NCI-H2107 treated with DMSO at 0.1 percent for 48 hours (cell line): ENCODE data around the gene ICAM3.
A peak's percentile ranks its signal among the peaks of the same experiment; 100 is the strongest.
"Not testable (repeated sequence)": the region's sequence is repeated elsewhere in the genome, so short reads cannot be mapped to it uniquely, and the experiment has no call there.

Experiments used
- DNase-seq: peaks from one replicate; lab custom pipeline; 2025; ENCODE audit not compliant: unreplicated experiment; lab: John Stamatoyannopoulos, UW

Gene ICAM3

DNA sequence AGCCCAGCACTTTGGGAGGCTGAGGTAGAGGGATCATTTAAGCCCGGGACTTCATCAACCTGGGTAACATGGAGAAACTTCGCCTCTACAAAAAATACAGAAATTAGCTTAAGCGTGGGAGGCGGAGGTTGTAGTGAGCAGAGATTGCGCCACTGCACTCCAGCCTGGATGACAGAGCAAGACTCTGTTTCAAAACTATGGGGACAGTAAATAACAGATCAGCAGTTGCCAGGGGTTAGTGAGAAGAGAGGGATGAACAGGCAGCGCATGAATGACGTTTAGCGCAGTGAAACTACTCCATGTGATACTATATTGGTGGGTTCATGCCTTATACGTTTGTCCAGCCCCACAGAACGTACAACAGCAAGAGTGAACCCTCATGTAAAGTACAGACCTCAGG, 7.1 kb upstream of the ICAM3 start:
- no peak for DNase-seq

DNA sequence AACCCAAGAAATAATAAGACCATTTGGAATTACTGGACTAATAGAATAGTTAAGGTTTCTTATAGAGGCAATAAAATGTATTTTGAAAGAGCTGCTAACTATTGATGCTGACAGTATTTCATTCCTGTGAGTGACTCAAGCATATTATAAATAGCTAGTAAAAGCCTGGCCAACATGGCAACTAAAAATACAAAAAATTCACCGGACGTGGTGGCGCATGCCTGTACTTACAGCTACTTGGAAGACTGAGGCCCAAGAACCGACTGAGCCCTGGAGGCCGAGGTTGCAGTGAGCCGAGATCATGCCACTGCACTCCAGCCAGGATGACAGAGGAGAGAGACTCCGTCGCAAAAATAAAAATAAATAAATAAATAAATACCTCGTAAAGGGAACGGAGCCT, 5.4 kb upstream of the ICAM3 start:
- DNase-seq = no peak

DNA sequence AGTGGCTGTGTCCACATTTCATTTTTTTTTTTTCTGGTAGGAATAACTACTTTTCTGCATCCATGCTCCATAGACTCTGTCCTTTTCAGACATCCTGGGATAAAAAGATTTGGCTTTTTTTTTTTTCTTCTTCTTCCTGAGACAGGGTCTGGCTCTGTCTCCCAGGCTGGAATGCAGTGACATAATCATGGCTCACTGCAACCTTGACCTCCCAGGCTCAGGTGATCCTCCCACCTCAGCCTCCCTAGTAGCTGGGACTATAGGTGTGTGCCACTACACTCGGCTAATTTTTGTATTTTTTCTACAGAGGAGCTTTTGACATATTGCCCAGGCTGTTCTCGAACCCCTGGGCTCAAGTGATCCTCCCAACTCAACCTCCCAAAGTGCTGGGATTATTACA, 4.1 kb upstream of the ICAM3 start:
- no peak for DNase-seq

DNA sequence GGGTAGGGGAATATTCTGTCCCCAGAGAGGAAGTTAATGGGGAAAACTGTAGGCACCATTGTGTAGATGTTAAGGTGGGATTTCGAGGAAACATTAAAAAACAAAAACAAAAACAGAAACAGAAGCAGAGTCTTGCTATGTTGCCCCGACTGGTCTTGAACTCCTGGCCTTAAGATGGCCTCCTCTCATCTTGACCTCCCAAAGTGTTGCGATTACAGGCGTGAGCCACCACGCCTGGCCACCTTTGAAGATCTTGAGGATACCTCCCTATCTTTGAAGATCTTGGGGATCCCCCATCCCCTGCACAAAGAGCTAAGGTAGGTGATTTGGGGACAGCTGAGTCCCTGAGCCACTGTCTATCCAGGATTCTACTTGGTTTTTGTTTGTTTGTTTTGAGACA, 553 bp upstream of the ICAM3 start:
- DNase-seq = no peak

DNA sequence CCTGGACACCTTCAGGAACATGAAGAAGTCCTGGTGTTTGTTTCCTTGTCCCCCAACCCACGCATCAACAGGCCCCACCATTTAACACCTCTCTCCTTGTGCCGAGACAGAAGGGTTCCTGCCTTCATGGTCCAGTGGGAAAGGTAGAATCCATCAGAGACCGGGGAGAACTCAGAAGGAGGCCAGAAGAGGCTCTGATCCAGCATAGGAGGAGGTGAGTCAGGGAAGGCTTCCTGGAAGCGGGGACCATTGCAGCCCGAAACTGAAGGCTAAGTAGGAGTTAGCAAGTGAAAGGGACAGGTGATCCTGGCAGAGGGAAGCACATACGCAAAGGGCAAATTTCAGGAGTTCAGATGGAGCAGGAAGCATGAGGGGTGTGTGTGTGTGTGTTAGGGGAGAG, 484 bp downstream of the ICAM3 start:
- DNase-seq = no peak

DNA sequence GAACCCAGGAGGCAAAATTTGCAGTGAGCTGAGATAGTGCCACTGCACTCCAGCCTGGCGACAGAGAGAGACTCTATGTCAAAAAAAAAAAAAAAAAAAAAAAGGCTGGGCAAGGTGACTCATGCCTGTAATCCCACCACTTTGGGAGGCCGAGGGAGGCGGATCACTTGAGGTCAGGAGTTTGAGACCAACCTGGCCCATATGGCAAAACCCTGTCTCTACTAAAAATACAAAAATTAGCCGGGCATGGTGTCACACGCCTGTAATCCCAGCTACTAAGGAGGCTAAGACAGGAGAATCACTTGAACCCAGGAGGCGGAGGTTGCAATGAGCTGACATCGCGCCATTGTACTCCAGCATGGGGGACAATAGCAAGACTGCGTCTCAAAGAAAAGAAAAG, 2.7 kb downstream of the ICAM3 start:
- not testable (repeated sequence) for DNase-seq

DNA sequence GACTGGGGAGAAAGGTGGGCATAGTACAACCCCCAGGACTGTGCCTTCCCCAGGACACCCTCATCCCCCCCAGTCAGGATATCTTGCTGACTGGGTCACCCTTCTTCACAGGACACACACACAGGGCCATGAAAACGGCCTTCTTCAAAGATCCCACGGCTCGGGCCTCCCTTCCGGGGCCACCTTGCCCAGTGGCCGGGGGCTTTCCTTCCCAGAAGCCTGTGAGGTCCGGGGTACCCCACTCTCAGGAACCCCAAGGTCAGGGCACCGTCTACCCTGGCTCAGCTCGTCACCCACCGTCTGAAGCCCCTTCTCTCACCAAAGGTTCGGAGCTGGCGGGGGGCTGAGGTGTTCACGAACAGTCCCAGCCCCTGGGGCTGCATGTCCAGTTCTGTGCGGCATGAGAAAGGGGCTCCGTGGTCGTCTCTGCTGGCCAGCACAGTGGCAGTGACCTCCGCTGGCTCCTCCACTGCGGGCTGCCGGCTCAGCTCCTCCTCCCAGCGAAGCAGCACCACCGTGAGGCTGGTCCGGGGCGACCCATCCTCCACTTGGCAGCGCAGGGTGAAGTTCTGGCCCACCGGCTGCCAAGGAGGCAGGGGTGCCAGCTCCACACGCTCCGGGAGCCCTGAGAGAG, 4.0 kb downstream of the ICAM3 start:
- DNase-seq = no peak

DNA sequence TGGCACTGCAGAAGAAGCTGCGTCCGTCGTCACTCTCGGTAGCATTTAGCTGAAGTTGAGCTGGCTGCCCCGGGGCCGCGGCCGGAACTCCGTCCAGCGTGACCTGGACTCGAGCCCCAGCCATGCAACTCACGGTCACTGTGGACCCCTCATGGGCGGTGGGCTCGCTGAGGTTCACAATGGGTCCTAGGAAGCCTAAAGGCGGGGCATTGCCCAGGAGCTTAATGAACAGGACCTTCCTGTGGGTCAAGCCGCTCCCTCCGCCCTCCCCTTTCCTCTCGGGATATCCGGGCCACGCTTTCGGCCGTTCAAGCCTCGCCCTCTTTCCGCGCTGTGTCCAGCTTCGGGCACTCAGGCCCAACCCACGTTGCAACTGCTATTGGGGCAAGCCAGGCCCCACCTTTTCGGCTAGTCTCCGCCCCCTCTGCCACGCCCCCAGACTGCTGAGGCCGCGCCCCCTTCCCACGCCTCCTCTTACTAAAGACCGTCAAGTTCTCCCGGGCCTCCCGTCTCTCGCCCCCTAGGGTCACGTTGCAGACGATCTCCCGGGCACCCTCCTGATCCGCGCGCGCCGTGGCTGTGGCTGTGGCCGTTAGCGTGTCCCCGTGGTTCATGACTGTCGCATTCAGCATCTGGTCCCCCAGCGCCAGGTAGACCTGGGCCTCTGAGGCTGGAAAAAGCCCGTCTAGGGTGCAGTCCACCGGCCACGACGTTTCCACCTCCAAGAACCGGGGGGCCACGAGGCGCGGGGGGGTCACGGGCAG, 4.7 kb downstream of the ICAM3 start:
- DNase-seq = no peak

DNA sequence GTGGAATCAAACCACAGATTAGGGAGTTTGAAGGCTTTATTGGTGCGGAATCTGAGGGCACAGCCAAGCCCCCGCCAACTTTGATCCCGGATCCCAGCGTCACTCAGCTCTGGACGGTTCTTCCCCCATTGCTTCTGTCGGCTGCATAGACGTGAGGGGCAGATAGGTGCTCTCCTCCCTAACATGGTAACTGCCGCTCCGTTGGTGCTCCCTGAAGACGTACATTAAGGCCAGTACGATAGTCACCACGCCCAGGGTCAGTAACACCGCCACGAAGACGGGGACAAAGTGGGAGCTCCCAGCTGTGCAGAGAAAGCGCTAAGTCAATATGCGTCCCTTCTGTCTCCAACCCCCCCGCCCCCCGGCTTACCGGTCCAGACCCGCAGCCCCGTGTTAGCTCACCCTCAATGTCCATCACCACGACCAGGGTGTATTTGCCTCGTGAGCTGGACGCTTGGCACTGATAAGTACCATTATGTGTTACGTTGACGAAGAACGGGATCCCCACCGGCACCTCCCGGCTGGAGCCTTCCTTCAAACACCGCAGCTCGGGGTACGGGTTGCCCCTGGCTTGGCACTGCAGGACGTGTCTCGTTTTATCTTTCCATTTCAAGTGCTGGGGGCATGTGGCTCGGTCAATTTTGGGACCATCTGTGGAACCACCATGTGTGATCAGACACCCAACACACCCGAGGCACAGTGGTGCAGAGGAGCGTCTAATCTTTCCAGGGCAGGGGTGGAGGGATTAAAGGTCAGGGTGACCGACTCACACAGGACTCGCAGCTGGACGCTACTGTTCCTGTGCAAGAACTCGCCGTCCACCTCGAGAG, 5.5 kb downstream of the ICAM3 start:
- no peak for DNase-seq

DNA sequence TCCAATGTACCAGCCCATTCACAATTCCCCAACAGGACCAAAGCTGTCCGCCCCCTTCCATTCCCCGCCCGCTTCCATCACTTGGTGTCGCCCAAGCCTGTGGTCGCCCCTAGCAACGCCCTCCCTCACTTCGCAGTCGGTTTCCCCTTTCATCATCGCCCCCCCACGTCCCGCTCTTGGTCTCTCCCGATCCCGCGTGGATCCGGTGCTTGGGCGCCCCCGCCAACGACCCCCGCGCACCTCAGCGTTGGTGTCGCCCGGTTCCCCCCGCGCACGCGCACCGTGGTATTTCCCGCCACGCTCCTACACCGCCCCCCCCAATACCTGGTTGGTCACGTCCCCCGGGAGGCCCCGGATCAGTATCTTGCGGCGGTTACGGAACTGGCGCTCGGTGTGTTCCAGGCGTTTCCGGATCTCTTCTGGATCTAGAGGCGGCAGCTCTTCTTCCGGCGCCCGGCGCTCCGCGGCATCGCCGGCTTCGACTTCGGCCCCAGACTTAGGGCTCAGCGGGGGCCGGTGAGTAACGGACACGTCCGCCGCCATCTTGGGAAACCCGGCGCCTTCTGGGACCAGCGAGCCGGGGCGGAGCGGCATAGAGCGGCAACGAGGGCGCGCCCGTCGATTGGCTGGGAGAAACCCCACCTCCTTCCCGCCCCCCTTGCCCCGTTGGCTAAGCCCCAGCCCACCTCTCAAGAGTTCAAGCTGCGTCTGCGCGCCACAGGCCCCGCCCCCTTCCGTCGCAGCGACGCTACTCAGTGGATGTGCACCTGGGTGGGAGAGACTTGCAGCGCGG, 6.3 kb downstream of the ICAM3 start, which contains the start of gene RAVER1:
Gene RAVER1 (minus strand): TSS at position 565 of the 793 bp plus-strand sequence. CDS start 22 bp downstream, at position 543.
- DNase-seq = peak; percentile 83

DNA sequence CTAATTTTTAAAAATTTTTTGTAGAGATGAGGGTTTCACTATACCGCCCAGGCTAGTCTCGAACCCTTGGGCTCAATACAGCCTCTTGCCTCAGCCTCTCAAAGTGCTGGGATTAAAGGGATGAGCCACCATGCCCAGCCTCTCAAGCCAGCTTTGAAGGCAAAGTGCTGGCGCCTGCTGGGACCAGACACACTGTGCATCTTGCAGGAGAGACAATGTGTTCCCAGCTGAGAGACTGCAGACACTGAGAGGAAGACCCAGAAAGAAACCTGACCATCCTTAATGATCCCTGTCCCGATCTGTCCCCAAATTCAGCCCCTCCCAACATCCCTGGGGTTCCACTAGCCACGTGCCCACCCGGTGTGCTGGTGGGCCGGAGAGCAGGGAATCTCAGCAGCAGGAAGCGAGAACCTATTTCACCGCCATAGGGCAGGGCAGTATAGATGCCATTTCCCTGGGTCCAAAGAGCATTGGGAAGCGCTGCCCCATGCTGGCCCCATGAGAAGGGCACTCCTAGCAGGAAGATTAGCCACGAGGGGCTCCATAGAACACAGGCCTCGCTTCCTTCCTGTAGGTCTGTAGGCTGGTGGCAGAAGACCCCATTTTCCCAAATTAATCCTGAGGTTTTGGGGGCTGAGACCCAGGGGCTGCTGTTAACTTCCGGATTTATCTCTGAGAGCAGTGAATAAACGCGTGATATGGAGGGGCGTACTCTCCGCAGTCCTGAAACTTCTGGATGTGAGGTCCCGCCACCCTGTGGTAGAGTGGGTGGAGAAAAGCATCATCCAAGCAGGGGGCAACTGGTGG, 7.1 kb downstream of the ICAM3 start:
- no peak for DNase-seq

DNA sequence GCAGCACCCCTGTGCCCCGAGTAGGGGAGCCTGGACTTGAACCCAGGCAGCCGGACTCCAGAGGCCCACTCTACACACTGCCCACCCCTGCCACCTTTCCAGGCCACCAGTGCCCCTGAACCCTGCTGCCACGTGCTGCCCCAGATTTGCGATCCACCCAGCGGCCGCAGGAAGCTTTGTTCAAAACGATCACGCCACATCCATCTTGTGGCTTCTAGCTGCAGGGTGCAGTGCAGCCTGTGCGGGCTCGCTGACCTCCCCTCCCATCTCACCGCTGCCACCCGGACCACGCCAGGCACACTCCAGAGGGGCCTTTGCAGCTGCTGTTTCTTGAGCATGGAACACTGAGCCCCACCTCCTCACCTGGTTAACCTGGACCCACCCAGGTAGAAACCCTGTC, 9.9 kb downstream of the ICAM3 start:
- no peak for DNase-seq

DNA sequence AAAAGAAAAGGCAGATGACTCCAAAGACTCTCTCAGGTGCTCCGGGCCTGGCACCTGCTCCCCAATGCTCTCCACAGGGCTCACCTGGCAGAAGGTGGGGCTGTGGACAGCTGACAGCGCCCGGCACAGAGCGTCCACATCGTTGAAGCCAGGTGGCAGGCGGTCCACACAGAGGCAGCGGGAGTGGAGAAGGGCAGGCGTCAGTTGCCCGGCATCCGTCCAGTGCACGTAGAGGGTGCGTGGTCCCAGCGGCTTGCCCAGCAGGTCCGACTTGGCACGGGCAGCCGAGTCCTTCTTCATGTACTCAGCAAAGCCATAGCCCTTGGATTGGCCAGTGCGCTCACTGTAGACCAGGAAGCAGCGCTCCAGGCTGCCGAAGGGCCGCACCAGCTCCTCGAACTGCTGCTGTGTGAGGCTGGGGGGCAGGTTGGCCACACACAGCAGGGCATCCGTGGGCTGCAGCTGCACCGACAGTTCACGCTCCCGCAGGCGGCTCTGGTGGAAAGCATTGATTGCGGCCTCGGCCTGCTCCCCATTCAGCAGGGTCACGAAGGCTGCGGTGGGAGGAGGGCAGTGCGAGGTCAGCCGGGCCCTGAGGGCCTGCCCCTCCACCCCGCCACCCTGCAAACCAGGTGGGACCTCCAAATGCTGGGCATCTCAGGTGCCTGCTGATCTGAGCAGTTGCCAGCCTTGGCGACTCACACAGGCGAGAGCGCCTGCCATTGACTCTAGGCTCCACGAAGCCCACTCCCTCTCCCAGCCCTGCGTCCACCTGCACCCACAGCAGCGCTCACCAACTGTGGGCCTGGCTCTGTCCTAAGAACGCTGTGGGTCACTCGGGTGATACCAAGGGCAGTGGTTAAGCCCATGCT, 10.6 kb downstream of the ICAM3 start:
- no peak for DNase-seq

DNA sequence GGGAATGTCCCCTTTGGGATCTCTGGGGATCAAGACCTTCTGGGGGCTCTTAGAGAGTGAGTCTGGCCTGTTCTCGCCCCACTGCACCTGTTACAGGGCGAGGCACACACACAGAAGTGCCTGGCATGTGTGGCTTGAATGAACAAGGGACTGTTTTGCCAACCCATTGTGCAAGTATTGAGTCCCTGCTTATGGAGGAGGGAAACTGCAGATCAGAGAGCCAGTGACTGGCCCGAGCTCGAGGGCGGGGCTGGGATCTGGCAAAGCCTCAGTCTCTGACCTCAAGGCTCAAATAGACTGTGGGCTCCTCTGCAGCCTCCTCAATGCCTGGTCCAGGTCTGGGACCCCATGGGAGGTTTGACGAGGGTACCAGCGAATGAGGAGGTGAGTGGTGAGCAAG, 11.6 kb downstream of the ICAM3 start:
- no peak for DNase-seq

DNA sequence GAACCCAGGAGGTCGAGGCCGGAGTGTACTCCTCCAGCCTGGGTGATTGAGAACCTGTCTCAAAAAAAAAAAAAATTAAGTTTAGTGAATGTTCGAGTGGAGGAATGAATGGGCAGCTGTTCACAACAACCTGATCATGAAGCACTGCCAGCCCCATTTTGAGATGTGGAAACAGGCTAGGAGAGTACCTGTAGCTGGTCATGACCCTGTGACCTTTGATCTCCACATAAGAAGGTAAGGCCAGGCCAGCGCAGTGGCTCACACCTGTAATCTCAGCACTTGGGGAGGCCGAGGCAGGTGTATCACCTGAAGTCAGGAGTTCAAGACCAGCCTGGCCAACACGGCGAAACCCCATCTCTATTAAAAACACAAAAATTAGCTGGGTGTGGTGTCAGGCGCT, 13.7 kb downstream of the ICAM3 start:
- DNase-seq = no peak

DNA sequence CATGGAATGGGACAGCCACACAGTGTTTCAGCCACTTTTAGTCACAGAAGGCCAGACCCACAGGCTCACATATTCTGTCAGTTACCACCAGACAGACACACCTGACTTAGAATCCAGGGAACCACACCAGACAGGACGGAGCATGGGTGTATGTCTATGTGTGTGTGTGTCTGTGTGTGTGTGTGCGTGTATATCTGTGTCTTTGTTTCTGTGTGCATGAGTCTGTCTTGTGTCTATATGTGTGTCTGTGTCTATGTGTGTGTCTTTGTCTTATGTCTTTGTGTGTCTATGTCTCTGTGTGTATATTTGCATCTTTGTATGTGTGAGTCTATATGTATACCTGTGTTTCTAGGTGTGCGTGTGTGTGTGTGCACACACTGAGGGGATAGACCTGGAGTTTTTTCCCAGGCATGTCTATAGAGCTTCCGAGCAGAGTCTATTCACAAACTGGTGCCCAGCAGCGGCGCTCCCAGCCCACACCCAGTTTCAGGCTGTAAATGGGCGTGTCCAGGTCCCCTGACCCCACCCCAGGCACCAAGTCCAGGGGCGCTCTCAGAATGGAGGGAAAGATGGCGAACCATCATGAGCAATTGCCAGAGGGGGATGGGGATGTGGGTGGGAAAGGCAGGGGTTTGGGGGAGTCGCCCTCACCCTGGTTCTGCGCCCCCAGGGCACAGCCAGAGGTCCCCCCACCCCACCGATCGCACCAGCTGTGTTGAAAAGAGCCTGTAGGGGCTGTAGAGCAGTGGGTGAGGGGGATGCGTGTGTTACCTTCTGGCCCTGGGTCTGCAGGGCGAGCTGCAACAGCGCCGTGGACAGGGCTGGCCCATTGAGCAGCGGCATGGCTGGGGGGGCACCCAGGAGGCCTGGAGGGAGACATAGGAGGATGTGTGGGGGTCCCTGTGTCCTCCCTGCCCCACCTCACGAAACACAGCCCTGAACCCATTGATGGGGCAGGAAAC, 17.3 kb downstream of the ICAM3 start:
- no peak for DNase-seq

DNA sequence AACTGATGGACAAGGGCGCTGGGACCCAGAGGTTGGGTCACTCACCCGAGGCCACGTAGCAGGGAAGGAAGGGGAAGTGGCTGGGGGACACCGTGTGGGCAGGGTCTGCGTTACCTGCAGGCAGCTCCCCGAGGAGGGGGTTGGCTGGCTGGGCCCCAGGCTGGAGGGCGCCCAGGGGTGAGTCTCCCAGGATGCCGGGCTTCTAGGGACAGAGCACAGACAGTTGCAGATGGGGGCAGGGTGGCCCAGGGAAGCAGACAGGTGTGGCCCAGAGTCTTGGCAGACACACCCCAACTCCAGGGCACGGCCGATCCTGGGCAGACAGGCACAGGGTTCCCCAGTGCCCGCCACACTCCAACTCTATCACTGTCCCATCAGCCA, 18.0 kb downstream of the ICAM3 start:
- DNase-seq = no peak
